ENCODE results near the gene SH2D3A.
"Not testable (repeated sequence)": the region's sequence is repeated elsewhere in the genome, so short reads cannot be mapped to it uniquely, and the experiment has no call there.

SH2D3A gene

DNA sequence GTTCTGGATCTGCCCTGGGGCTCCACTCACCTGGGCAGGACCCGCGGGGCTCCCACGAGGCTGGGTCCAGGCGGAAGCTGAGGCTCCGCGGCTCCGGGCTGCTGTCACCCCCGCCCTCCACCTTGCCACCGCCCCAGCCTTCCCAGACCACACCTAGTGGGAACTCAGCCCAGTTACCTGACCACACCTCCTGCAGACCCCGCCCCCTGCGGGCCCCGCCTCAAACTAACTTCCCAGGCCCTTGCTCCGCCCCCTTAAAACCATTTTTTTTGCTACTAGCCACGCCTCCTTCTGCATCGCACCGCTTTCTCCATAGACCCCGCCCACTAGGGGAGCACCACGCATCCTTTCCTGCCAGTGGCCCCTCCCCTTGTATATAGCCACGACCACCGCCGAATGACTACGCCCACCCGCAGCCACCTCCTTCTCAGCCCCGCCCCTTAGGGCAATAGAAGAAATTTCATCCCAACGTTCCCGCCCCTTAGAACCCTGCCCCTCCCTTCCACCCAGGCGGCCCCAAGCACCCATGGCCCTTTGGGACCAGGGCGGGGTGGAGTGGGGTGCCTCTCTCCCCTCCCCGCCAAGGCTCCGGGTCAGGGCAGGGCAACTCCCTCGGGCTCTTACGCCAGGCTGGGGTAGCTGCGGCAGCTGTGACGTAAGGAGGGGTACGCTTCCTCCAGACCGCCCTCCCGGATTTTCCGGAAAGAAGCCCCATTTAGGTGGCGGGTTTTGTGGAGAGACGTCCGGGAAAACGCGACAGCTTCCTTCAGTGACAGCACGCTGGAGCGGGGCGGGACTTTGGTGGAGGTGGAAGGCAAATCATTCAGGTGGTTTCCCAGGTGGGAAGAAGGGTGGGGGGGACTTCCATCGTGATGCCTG lies at the start of gene SH2D3A:
SH2D3A (minus strand) TSS at position 79 of the 879 bp plus-strand sequence. CDS start 3,687 bp downstream, outside the sequence.
- peak; percentile 92 for DNase-seq

DNA sequence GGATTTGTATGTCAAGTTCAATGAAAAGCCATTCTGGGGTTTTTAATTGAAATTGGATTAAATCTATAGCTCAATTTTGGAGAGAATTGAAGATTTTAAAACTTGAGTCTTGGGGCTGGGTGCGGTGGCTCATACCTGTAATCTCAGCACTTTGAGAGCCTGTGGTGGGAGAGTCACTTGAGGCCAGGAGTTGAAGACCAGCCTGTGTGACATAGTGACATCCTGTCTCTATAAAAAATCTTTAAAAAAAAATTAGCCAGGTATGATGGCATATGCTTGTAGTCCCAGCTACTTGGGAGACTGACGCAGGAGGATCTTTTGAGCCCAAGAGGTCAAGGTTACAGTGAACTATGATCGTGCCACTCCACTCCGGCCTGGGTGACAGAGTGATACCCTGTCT lies 46.4 kb upstream of the SH2D3A start:
- DNase-seq = no peak

DNA sequence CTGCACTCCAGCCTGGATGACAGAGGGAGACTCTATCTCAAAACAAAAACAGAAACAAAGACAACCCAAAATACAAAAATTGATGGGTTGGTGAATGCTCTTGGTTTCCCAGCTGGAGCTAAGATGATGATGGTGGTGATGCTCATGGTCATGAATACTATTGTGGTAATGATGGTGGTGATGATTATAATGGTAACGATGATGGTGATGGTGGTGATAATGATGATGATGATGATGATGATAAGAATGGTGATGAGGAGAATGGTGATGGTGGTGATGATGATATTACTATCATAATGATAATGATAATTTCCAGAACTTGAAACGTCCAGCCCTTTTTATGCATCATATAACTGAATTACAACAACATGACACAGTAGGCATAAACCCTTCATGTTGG lies 45.4 kb upstream of the SH2D3A start:
- no peak for DNase-seq

DNA sequence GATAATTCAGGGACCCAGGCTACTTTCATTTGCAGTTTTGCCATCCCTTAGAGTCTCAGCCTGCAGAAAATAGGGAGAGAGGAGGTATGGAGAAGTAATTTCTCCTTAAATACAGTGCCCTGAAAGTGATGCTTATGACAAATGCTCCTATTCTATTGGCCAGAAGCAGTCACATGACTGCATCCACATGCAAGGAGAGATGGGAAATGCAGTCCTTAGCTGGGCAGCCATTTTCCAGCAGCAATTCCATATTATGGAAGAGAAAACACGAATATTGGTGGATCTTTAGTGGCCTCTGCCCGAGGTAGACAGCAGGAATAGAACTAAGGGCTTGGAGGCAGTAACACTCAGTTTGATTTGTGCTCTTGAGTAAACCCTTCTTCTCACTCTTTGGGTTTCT lies 44.7 kb upstream of the SH2D3A start:
- DNase-seq = no peak

DNA sequence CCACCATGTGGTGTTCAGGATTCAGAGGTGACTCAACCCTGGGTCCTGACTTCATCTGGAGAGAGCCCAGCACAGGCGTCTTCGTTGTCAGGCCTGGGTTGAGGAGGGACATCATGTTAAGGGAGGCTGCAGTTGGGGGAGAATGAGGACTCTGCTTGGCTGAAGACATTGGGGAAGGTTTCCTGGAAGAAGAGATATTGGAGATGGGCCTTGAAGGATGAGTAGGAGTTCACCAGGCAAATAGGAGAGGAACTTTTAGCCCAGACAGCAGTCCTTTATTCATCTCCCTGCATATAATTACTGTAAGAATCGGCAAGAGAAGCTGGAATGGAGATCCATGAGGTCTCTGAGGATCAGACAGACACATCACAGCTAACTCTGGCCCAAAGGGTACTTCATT lies 44.1 kb upstream of the SH2D3A start:
- no peak for DNase-seq

DNA sequence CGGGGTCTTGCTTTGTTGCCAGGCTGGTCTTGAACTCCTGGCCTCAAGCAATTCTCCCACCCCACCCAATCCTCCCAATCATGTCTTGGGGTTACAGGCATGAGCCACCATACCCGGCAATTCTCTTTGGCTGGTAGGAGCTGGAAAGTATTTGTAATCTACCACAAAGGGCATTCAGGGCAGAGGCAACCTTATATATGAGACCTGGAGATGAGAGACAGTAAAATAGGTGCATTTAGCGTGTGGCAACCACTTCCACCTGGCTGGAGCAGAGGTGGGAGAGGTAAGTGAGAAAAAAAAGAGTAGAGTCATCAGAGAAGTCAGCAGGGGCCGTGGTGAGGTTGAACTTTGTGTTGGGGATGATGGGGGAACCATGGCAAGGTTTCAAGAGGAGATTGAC lies 42.0 kb upstream of the SH2D3A start:
- no peak for DNase-seq

DNA sequence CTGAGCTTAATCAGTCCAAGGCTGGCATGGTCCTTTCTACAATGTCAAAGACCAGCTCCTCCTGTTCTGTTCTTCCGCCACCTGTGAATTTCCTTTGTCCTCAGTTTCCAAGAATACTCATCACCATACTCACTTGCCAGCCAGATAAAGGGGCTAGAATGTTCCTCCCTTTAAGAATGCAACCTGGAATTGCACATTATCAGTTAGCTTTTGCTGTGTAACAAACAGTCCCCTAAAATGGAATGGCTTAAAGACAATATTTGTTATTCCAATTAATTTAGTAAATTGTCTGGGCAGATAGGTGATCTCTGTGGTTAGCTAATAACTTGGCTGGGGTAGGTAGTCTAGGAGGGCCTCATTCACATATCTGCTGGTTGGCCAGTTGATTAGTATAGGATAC lies 41.3 kb upstream of the SH2D3A start:
- DNase-seq = no peak

DNA sequence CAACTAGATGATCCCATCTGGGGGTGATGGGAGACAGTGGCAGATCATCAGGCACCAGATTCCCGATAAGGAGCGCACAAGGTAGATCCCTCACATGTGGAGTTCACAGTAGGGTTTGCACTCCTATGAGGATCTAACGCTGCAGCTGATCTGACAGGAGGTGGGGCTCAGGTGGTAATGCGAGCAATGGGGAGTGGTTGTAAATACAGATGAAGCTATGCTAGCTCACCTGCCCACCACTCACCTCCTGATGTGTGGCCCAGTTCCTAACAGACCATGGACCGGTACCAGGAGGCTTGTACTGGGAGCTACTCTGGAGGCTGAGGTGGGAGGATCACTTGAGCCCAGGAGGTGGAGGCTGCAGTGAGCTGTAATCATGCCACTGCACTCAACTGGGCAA lies 40.1 kb upstream of the SH2D3A start:
- no peak for DNase-seq

DNA sequence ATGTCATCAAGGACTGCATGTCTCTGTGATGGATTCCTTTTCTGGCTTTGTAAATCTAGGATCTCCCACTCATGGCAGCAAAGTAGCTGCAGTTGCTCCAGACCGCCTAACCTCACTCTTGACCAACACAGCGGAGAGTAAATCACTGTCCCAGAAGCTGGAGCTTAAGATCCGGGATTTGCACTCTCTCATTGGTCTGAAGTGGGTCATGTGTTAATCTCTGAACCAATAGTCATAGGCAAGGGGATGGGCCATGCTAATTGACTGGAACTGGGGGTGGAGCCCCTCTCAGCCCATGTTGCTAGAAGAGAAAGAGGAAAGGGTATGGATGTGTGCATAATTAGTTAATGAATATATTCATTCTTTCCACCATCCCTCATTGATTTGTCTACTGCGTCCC lies 39.3 kb upstream of the SH2D3A start:
- no peak for DNase-seq

DNA sequence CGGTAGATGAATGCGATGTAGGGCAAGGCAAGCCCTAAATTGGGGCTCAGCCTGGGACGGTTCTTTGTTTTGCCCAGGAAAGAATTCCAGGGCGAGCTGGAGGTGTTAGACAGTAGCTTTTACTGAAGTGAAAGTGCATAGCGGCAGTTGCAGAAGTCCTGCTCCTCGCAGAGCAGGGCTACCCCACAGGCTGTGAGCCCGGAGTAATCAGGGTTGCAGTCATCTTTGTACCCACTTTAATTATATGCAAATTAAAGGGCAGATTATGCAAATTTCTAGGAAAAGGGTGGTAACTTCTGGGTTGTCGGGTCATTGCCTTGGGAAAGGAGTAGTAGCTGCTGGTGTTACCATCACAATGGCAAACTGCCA lies 35.8 kb upstream of the SH2D3A start:
- no peak for DNase-seq

DNA sequence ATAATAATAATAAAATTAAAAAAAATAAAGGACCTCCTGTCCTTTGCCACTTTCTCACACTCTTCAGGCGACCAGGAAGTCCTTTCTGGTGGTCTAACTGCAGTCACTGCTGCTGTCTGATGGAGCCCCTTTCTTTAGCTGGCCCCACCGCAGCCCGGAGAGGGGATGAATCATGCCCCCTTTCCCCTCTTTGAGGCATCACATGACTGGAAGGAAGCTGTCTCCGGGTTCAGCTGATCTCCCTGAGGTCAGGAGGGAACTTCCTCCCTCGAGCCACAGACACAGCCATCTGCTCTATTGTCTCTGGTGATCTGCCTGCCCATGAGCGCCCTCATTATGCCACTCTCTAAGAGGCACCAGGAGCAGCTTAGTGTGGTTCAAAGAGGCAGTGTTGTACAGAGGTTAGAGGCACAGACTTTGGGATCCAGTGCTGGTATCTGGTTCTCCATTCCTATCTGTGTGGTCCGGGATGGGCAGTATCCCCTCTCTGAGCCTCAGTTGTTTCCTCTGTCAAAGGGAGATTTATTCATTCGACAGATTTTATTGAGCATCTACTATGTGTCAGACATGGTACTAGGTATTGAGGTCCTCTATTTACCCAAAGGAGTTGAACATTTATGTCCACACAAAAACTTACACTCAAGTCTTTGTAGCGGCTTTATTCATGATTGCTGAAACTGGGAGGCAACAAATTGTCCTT lies 35.3 kb upstream of the SH2D3A start:
- DNase-seq = peak; percentile 60

DNA sequence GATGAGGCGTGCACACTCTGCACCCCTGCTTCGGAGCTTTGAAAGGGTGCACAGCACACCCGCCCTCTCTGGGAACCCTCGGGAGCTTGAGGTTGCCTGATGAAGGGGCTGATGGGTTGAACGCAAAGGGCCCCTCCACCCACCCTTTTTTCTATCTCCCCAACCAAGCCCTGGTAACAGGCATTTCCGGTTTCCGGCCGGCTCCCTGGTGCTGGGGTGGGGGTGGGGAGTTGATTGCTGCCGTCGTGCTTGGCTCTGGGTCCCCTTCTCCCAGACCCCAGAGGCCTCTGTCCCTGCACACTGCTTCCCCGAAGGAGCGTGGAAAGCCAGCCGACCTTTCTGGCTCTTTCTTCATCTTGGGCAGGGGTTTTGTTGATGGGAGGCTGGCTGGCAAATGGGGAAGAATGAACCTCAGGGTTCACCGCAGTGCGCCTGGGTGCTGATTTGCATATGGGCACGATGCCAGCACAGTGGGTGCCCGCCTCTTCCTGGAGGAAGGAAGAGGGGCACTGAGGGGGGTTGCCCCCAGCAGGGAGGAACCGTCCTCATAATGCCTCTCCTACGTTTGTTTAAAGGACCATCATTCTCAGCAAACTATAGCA lies 34.4 kb upstream of the SH2D3A start:
- peak; percentile 80 for DNase-seq

DNA sequence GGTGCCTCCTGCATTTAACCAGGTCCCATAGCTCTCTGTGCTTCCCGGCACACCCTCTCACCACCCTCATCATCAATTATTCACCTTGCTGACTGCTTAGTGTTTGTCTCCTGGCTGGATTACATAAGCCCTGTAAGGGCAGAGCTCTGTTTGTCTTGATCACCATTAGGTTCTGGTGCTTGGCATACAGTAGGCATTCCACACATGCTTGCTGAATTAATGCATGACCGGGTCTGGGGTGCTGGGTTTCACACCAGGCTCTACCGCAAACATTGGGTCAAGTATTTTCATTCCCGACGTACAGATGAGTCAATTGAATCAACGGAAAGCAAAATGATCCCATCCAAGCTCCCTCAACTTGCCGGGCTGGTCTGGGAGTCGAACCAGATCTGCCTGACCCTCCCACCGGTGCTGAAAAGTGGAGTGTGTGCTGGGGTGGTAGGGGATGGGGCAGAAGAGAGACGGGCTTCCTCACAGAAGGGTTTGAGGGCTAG lies 33.8 kb upstream of the SH2D3A start:
- no peak for DNase-seq

DNA sequence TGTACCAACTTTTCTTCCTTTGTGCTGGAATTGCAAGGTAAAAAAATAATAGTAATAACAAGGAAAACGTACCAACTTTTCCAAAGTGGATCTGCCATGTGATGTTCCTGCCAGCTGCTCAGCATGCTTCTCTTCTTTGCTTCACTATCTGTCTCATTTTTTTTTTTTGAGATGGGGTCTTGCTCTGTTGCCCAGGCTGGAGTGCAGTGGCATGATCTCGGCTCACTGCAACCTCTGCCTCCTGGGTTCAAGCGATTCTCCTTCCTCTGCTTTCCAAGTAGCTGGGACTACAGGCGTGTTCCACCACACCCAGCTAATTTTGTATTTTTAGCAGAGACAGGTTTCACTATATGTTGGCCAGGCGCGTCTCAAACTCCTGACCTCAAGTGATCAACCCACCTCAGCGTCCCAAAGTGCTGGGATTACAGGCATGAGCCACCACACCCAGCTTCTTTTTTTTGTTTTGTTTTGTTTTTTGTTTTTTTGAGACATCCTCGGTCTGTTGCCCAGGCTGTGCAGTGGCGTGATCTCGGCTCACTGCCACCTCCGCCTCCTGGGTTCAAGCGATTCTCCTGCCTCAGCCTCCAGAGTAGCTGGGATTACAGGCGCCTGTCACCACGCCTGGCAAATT lies 33.0 kb upstream of the SH2D3A start:
- not testable (repeated sequence) for DNase-seq

DNA sequence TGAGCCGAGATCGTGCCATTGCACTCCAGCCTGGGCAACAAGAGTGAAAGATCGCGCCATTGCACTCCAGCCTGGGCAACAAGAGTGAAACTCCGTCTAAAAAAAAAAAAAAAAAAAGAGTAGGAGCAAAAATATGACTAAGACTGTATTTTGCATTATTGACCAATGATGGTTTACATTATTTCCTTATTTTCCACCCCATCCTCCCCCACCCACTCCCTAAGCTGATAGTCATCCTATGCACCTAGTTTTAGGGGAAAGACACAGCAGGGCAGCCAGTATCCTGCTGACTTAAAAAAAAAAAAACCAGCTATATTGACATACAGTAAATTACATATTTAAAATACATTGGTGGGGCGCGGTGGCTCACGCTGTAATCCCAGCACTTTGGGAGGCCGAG lies 30.4 kb upstream of the SH2D3A start:
- DNase-seq = no peak

DNA sequence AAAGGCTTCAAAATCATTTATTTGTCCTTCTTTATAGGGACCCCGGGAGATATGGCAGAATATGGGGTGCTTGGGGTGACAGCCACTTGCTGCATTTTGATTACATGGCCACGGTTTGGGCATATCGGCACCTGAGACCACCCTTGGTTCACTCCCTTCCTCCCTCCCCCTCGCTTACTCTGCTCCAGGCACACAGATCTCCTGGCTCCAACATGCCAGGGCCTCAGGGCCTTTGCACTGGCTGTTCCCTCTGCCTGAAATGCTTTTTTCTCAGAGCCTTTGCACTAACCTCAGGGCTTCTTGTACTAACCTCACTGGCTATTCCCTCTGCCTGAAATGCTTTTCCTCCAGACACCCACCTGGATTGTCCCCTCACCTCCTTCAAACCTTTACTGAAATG lies 29.0 kb upstream of the SH2D3A start:
- DNase-seq = no peak

DNA sequence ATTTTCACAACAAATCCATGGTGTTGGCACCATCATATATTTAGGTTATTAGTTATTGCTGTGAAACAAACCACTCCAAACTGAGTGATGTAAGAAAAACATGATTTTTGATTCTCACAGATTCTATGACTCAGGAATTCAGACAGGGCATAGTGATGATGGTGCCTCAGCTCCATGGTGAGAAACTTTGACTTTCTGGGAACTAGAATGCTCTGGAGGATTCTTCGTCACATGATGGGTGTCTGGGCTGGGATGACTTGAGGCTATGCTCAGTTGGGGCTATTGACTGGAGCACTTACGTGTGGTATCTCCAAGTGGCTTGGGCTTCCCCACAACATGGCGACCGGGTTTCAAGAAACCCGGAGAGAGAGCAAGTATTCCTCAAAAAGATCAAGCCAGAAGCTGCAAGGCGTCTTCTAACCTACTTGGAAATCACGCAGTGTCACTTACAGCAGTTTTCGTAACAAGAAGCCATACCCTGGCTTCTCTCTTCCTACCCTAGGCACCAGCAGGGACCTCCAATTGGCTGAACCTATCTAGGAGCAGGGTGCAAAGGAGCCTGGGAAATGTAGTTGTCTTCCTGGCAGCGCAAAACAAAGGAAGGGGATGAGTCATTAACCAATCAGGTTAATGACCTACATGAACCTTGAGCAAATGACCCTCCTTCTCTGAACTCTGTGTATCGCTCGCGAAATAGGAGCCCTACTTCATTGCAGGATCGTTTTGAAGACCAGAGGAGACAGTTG lies 27.6 kb upstream of the SH2D3A start:
- no peak for DNase-seq

DNA sequence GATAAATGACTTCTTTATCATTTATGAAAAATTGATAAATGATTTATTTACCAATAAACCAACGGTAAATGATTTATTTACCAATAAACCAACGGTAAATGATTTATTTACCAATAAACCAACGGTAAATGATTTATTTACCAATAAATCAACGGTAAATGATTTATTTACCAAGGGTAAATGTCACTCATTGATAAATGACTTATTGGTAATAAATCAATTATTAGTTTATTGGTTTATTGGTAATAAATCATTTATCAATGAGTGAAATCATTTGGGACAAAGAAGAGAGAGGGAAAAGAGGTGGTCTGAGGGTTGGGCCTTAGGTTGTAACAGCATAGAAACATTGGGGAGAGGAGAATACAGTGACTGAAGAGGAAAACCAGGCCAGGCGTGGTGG lies 26.7 kb upstream of the SH2D3A start:
- DNase-seq = no peak

DNA sequence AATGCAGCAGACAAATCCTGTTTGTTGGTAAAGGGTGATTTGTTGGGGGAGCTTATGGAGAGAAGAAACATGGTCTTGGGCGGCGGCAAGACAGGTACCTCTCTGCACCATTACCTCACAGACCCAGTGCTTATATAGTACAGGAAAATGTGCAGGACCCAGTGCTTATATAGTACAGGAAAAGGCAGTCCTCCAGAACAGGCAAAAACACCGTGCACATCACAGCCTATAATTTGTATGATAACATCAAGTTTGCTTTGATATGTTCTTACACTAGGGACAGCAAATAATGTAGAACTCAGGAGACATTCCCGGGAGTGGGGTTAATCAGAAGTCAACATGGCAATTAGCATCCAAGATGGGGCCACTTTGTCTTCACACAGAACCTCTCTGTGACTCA lies 26.2 kb upstream of the SH2D3A start:
- no peak for DNase-seq

DNA sequence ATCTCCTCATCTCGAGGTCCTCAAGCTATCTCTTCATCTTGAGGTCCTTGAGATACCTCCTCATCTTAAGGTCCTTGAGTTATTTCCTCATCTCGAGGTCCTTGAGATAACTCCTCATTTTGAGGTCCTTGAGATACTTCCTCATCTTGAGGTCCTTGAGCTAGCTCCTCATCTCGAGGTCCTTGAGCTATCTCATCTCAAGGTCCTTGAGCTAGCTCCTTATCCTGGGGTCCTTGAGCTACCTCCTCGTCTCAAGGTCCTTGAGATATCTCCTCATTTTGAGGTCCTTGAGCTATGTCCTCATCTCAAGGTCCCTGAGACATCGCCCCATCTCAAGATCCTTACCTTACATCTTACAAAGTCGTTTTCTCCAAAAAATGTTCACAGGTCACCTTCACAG lies 24.0 kb upstream of the SH2D3A start:
- no peak for DNase-seq

DNA sequence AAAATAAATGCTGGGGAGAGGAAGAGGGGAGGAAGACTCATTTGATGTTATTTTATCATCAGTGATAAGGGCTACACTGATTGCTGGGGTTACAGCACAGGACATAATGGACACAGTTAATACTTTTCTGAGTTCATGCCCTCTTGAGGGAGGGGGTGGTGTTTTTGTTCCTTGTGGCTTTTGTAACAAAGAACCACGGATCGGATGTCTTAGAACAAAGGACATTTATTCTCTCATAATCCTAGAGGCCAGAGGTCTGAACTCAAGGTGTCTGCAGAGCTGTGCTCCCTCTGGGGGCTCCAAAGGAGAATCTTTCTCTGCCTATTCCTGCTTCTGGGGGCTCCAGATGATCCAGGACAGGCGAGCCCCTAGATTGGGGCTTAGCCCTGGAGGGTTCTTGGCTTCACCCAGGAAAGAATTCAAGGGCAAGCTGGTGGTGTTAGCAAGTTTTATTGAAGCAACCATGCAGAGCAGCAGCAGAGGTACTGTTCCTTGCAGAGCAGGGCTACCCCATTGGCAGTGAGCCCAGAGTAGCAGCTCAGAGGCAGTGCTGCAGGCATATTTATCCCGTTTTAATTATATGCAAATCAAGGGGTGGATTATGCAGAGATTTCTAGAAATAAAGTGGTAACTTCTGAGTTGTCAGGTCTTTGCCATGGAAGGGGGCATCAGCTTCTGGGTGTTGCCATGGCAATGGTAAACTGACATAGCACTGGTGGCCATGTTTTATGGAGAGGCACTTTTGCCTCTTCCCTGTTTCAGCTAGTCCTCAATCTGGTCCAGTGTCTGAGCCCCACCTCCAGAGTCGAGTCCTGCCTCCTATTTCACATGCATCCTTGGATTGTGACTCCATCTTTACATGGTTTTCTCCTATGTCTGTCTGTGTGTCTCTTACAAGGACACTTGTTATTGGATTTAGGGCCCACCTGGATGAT lies 23.2 kb upstream of the SH2D3A start:
- no peak for DNase-seq

DNA sequence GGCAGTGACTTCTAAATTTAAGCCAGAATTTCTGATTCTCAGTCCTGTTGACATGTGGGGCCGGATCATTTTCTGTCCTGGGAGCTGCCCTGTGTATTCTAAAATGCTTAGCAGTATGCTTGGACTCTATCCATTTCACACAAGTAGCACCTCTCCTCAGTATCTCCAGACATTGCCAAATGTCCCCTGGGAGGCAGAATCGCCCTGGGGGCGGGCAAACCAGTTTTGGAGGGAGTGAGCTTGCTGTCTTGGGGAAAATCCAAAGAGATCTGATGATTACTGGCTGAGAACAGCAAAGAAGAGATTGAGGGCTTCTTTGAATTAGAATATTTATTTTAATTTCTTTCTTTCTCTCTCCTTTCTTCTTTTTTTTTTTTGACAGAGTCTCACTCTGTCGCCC lies 21.7 kb upstream of the SH2D3A start:
- DNase-seq = no peak
